OCI-LY3 (cell line): ENCODE results near the gene GNRHR.
"Not testable (repeated sequence)": the region's sequence is repeated elsewhere in the genome, so short reads cannot be mapped to it uniquely, and the experiment has no call there.

Source experiments
- H2AFZ ChIP-seq: fragments of 200-600, 300-600 bp; shearing (Covaris generic); 2 replicates; pipeline ENCODE4 v1.6.0; 2014; ENCODE audit warnings: antibody characterized with exemption, low read depth, low read length
- H3K27ac ChIP-seq: fragments of 200-600, 300-600 bp; sonication (generic); 2 replicates; pipeline ENCODE4 v1.5.1; 2014; ENCODE audit warnings: mild to moderate bottlenecking, low read length, moderate library complexity, mixed read lengths
- H3K27me3 ChIP-seq: fragments of 200-600, 300-600 bp; sonication (generic); 2 replicates; pipeline ENCODE4 v1.6.1; 2014; ENCODE audit warnings: low read depth, low read length, mixed read lengths
- H3K36me3 ChIP-seq: fragments of 200-600, 300-600 bp; sonication (generic); replicated peaks from 2 replicates; pipeline ENCODE3; 2014; ENCODE audit warnings: low read depth, low read length, mixed read lengths
- H3K4me1 ChIP-seq: fragments of 300-600, 200-600 bp; sonication (generic); 2 replicates; pipeline ENCODE4 v1.6.1; 2014; ENCODE audit warnings: low read length, mixed read lengths
- H3K4me2 ChIP-seq: fragments of 200-600, 300-600 bp; sonication (generic); 2 replicates; pipeline ENCODE4 v1.6.1; 2014; ENCODE audit warnings: low read length, mixed read lengths
- H3K4me3 ChIP-seq: fragments of 300-600, 200-600 bp; sonication (generic); 2 replicates; pipeline ENCODE4 v1.5.1; 2014; ENCODE audit warnings: antibody characterized with exemption, mild to moderate bottlenecking, low read length, moderate library complexity
- H3K79me2 ChIP-seq: fragments of 300-600, 200-600 bp; shearing (Covaris generic); 2 replicates; pipeline ENCODE4 v1.6.1; 2014; ENCODE audit warnings: mild to moderate bottlenecking, low read length, mixed read lengths
- H3K9ac ChIP-seq: fragments of 300-600, 200-600 bp; shearing (Covaris generic); 2 replicates; pipeline ENCODE4 v1.6.0; 2014; ENCODE audit warnings: mild to moderate bottlenecking, low read length, moderate library complexity
- H3K9me3 ChIP-seq: fragments of 200-600, 300-600 bp; shearing (Covaris generic); 2 replicates; pipeline ENCODE4 v1.6.1; 2014; ENCODE audit warnings: low read length, mixed read lengths; ENCODE audit not compliant: insufficient read depth
- H4K20me1 ChIP-seq: fragments of 200-600, 300-600 bp; sonication (generic); 2 replicates; pipeline ENCODE4 v1.6.1; 2016; ENCODE audit warnings: low read length, mixed read lengths; ENCODE audit not compliant: insufficient read depth
- CTCF ChIP-seq: fragments of 200-600, 300-600 bp; sonication (generic); IDR thresholded peaks from 2 replicates; pipeline ENCODE4 v1.5.1; 2014; ENCODE audit warnings: antibody characterized with exemption, low read length, low read depth
- EZH2phosphoT487 ChIP-seq: fragments of 200-600 bp; shearing (Covaris generic); IDR thresholded peaks from 2 replicates; pipeline ENCODE4 v1.6.1; 2018; ENCODE audit warnings: antibody characterized with exemption, mixed run types, low read depth

GNRHR gene

GRCh38 chr4:67712000-67712625 lies 42.1 kb downstream of the GNRHR start:
- no peak overlapping the region for H3K4me2 ChIP-seq
- peaks cover 12% of the 10 kb centered on the region for H3K36me3 ChIP-seq
- H3K4me1 ChIP-seq: no peaks in the 10 kb centered on the region
- peaks cover 19% of the 10 kb centered on the region for H3K79me2 ChIP-seq
- peaks cover 3% of the 10 kb centered on the region; the same call in 1 of the 2 replicates for H4K20me1 ChIP-seq
- H3K9ac ChIP-seq: no peak overlapping the region
- no peak for TF ChIP-seq EZH2phosphoT487
- no peaks in the 10 kb centered on the region for H3K9me3 ChIP-seq
- no peak overlapping the region for H2AFZ ChIP-seq
- no peaks in the 10 kb centered on the region for H3K27me3 ChIP-seq
- no peak overlapping the region for H3K4me3 ChIP-seq
- H3K27ac ChIP-seq: no peak overlapping the region

- H4K20me1 ChIP-seq, H3K4me2 ChIP-seq, H3K9me3 ChIP-seq, H3K27me3 ChIP-seq, H3K4me1 ChIP-seq, H3K27ac ChIP-seq, H3K9ac ChIP-seq, H3K4me3 ChIP-seq, H2AFZ ChIP-seq: not testable (repeated sequence)
- peaks cover 50% of the 10 kb centered on the region for H3K79me2 ChIP-seq
- peaks cover 20% of the 10 kb centered on the region for H3K36me3 ChIP-seq
Measured at GRCh38 chr4:67706682-67707081, 47.5 kb downstream of the GNRHR start.

GRCh38 chr4:67704843-67705242 lies 49.3 kb downstream of the GNRHR start:
- H3K9ac ChIP-seq: no peak overlapping the region
- H3K9me3 ChIP-seq: peaks cover 5% of the 10 kb centered on the region; the same call in 1 of the 2 replicates
- H3K27ac ChIP-seq: no peak overlapping the region
- H4K20me1 ChIP-seq: no peaks in the 10 kb centered on the region
- H3K4me3 ChIP-seq: no peak overlapping the region
- H3K36me3 ChIP-seq: peaks cover 20% of the 10 kb centered on the region
- H3K4me1 ChIP-seq: peaks cover 6% of the 10 kb centered on the region
- TF ChIP-seq CTCF (no peak), EZH2phosphoT487 (no peak)
- H3K79me2 ChIP-seq: peaks cover 63% of the 10 kb centered on the region
- no peak overlapping the region for H3K4me2 ChIP-seq
- no peak overlapping the region for H2AFZ ChIP-seq
- no peaks in the 10 kb centered on the region for H3K27me3 ChIP-seq

GRCh38 chr4:67702166-67702565 lies 52.0 kb downstream of the GNRHR start:
- Histone ChIP-seq H3K4me1 (peaks cover 15% of the 10 kb centered on the region), H3K4me2 (peak overlapping the region; percentile 79), H4K20me1 (peaks cover 8% of the 10 kb centered on the region; the same call in 1 of the 2 replicates), H3K27me3 (no peaks in the 10 kb centered on the region), H3K4me3 (peak overlapping the region; percentile 90), H3K9ac (peak overlapping the region; percentile 76), H2AFZ (no peak overlapping the region), H3K9me3 (peaks cover 5% of the 10 kb centered on the region; the same call in 1 of the 2 replicates), H3K36me3 (peaks cover 15% of the 10 kb centered on the region), H3K27ac (no peak overlapping the region), H3K79me2 (peaks cover 74% of the 10 kb centered on the region)
- TF ChIP-seq EZH2phosphoT487 (no peak), CTCF (no peak)

GRCh38 chr4:67701517-67701850 lies 52.7 kb downstream of the GNRHR start:
- Histone ChIP-seq H3K36me3 (peaks cover 11% of the 10 kb centered on the region), H3K4me1 (peaks cover 15% of the 10 kb centered on the region), H3K79me2 (peaks cover 75% of the 10 kb centered on the region), H3K27ac (peak overlapping the region; percentile 29), H3K27me3 (no peaks in the 10 kb centered on the region), H2AFZ (peak overlapping the region; percentile 79), H3K4me2 (peak overlapping the region; percentile 79), H4K20me1 (peaks cover 8% of the 10 kb centered on the region; the same call in 1 of the 2 replicates), H3K4me3 (peak overlapping the region; percentile 90), H3K9ac (peak overlapping the region; percentile 76), H3K9me3 (peaks cover 5% of the 10 kb centered on the region; the same call in 1 of the 2 replicates)
- TF ChIP-seq CTCF (no peak), EZH2phosphoT487 (no peak)
